CD1c-positive myeloid dendritic cell (primary cell): Measurements from ENCODE around the gene SMOC2.
"Not testable (repeated sequence)": the region's sequence is repeated elsewhere in the genome, so short reads cannot be mapped to it uniquely, and the experiment has no call there.

ENCODE experiments used
- DNase-seq: peaks from one replicate; pipeline ENCODE4 v3.0.0-alpha.2; 2016; ENCODE audit errors: extremely low spot score

The SMOC2 gene

GRCh38 chr6:168573276-168573835 lies 132.4 kb downstream of the SMOC2 start:
- DNase-seq = not testable (repeated sequence)

GRCh38 chr6:168574075-168574698 lies 133.2 kb downstream of the SMOC2 start:
- DNase-seq = no peak

GRCh38 chr6:168574699-168575195 lies 133.8 kb downstream of the SMOC2 start:
- DNase-seq = no peak

- DNase-seq = no peak
Observed at GRCh38 chr6:168575346-168576098, 134.5 kb downstream of the SMOC2 start.

GRCh38 chr6:168576388-168576787 lies 135.4 kb downstream of the SMOC2 start:
- no peak for DNase-seq

GRCh38 chr6:168577496-168577895 lies 136.5 kb downstream of the SMOC2 start:
- DNase-seq = no peak

GRCh38 chr6:168578036-168578435 lies 137.1 kb downstream of the SMOC2 start:
- no peak for DNase-seq

- DNase-seq = no peak
Observed at GRCh38 chr6:168581236-168581635, 140.3 kb downstream of the SMOC2 start.

- DNase-seq = no peak
Observed at GRCh38 chr6:168581706-168582105, 140.7 kb downstream of the SMOC2 start.

- no peak for DNase-seq
Observed at GRCh38 chr6:168582571-168582981, 141.6 kb downstream of the SMOC2 start.

- no peak for DNase-seq
Observed at GRCh38 chr6:168583126-168583525, 142.1 kb downstream of the SMOC2 start.

GRCh38 chr6:168583821-168584220 lies 142.8 kb downstream of the SMOC2 start:
- DNase-seq = no peak

GRCh38 chr6:168584249-168584648 lies 143.3 kb downstream of the SMOC2 start:
- DNase-seq = no peak

GRCh38 chr6:168584671-168585070 lies 143.7 kb downstream of the SMOC2 start:
- DNase-seq = no peak

- DNase-seq = no peak
Observed at GRCh38 chr6:168585441-168585840, 144.5 kb downstream of the SMOC2 start.

- no peak for DNase-seq
Observed at GRCh38 chr6:168589275-168589674, 148.3 kb downstream of the SMOC2 start.

GRCh38 chr6:168590406-168590805 lies 149.4 kb downstream of the SMOC2 start:
- DNase-seq = no peak

- no peak for DNase-seq
Observed at GRCh38 chr6:168596344-168596743, 155.4 kb downstream of the SMOC2 start.

GRCh38 chr6:168597471-168597875 lies 156.5 kb downstream of the SMOC2 start:
- DNase-seq = no peak

GRCh38 chr6:168598251-168599117 lies 157.5 kb downstream of the SMOC2 start:
- DNase-seq = no peak

- DNase-seq = no peak
Observed at GRCh38 chr6:168599118-168599494, 158.1 kb downstream of the SMOC2 start.

- no peak for DNase-seq
Observed at GRCh38 chr6:168599769-168600330, 158.9 kb downstream of the SMOC2 start.
